SU-DHL-6 (cell line): ENCODE measurements around the gene GSTM5.
"Not testable (repeated sequence)": the region's sequence is repeated elsewhere in the genome, so short reads cannot be mapped to it uniquely, and the experiment has no call there.

Source experiments
- H2AFZ ChIP-seq: fragments of 200-600 bp; sonication (generic); 2 replicates; pipeline ENCODE4 v1.6.1; 2014; ENCODE audit warnings: low read depth, mild to moderate bottlenecking, moderate library complexity, mixed read lengths, antibody characterized with exemption, low read length; ENCODE audit not compliant: severe bottlenecking
- H3F3A ChIP-seq: fragments of 200-600 bp; shearing (Covaris generic); 2 replicates; pipeline ENCODE4 v1.6.0; 2016; ENCODE audit warnings: antibody characterized with exemption, mild to moderate bottlenecking; ENCODE audit not compliant: insufficient read depth
- H3K27ac ChIP-seq: fragments of 200-600 bp; sonication (generic); 2 replicates; pipeline ENCODE4 v1.5.1; 2016; ENCODE audit warnings: low read depth, mild to moderate bottlenecking, low read length, moderate library complexity, mixed read lengths
- H3K27me3 ChIP-seq: fragments of 200-600 bp; sonication (generic), shearing (Covaris generic); 2 replicates; pipeline ENCODE4 v1.6.0; 2014; ENCODE audit warnings: mild to moderate bottlenecking, low read length
- H3K36me3 ChIP-seq: fragments of 200-600 bp; sonication (generic); 2 replicates; pipeline ENCODE4 v1.6.1; 2014; ENCODE audit warnings: mild to moderate bottlenecking, low read length, mixed read lengths
- H3K4me2 ChIP-seq: fragments of 300-600, 200-600 bp; shearing (Covaris generic), sonication (generic); 2 replicates; pipeline ENCODE4 v1.6.0; 2014; ENCODE audit warnings: low read length, low read depth, mild to moderate bottlenecking; ENCODE audit not compliant: poor library complexity, severe bottlenecking
- H3K4me3 ChIP-seq: fragments of 200-600 bp; sonication (generic); 2 replicates; pipeline ENCODE4 v1.5.1; 2014; ENCODE audit warnings: antibody characterized with exemption, low read length, mild to moderate bottlenecking, mixed read lengths; ENCODE audit not compliant: insufficient read depth, poor library complexity, severe bottlenecking
- H3K79me2 ChIP-seq: fragments of 200-600 bp; sonication (generic); 2 replicates; pipeline ENCODE4 v1.6.1; 2014; ENCODE audit warnings: mild to moderate bottlenecking, low read length, moderate library complexity; ENCODE audit not compliant: insufficient read depth
- H3K9ac ChIP-seq: fragments of 200-600 bp; sonication (generic); 2 replicates; pipeline ENCODE4 v1.7.0; 2014; ENCODE audit warnings: mild to moderate bottlenecking, low read length
- H3K9me2 ChIP-seq: fragments of 200-600 bp; sonication (generic); replicated peaks from 2 replicates; pipeline ENCODE4 v1.6.1; 2014; ENCODE audit warnings: low read length; ENCODE audit not compliant: insufficient read depth
- H3K9me3 ChIP-seq: fragments of 200-600 bp; sonication (generic); 2 replicates; pipeline ENCODE4 v1.6.1; 2014; ENCODE audit warnings: low read length, mixed read lengths; ENCODE audit not compliant: insufficient read depth
- H4K20me1 ChIP-seq: fragments of 200-600 bp; sonication (generic); 2 replicates; pipeline ENCODE4 v1.6.1; 2014; ENCODE audit warnings: low read depth, mild to moderate bottlenecking, antibody characterized with exemption, low read length, moderate library complexity, mixed read lengths
- CTCF ChIP-seq: fragments of 200-600 bp; sonication (generic); IDR thresholded peaks from one replicate; pipeline ENCODE4 v1.5.1; 2017; ENCODE audit warnings: antibody characterized with exemption, mild to moderate bottlenecking, low read length, moderate library complexity; ENCODE audit not compliant: insufficient read depth, poor library complexity, severe bottlenecking
- EZH2phosphoT487 ChIP-seq: fragments of 200-600 bp; sonication (generic), shearing (Covaris generic); conservative IDR thresholded peaks from 2 replicates; pipeline ENCODE4 v1.6.1; 2018; ENCODE audit warnings: mild to moderate bottlenecking, antibody characterized with exemption, low read length, moderate library complexity, mixed read lengths

Gene GSTM5

GRCh38 chr1:109765896-109766615 is 54.0 kb downstream of the GSTM5 start:
- TF ChIP-seq CTCF (no peak), EZH2phosphoT487 (no peak)

GRCh38 chr1:109766991-109767636 is 55.1 kb downstream of the GSTM5 start:
- not testable (repeated sequence) for H2AFZ ChIP-seq, H3K79me2 ChIP-seq, H3K4me3 ChIP-seq, H3K27me3 ChIP-seq, H3F3A ChIP-seq, H3K9me3 ChIP-seq, H4K20me1 ChIP-seq, H3K36me3 ChIP-seq, H3K9ac ChIP-seq, H3K9me2 ChIP-seq, H3K27ac ChIP-seq, H3K4me2 ChIP-seq

More at GRCh38 chr1:109765896-109766615, 54.0 kb downstream of the GSTM5 start:
- no peaks in the 10 kb centered on the region for H3K9me3 ChIP-seq
- no peaks in the 10 kb centered on the region for H3K27me3 ChIP-seq
- H4K20me1 ChIP-seq, result no peaks in the 10 kb centered on the region
- no peak overlapping the region for H2AFZ ChIP-seq
- no peak overlapping the region for H3K9ac ChIP-seq
- H3K36me3 ChIP-seq, result no peaks in the 10 kb centered on the region
- H3K9me2 ChIP-seq, result no peaks in the 10 kb centered on the region
- no peak overlapping the region for H3K4me2 ChIP-seq
- H3K79me2 ChIP-seq, result no peaks in the 10 kb centered on the region
- H3F3A ChIP-seq, result no peaks in the 10 kb centered on the region
- H3K27ac ChIP-seq, result no peak overlapping the region
- no peak overlapping the region for H3K4me3 ChIP-seq
